Measurements from ENCODE around the gene SIT1. TPM values are rescaled to one million over a fixed set of nuclear protein-coding genes. Genes with fewer than 3 reads are reported as not detected.

Gene SIT1
- total RNA-seq, 1 donor from 2014 or later, result 3.4 TPM

DNA sequence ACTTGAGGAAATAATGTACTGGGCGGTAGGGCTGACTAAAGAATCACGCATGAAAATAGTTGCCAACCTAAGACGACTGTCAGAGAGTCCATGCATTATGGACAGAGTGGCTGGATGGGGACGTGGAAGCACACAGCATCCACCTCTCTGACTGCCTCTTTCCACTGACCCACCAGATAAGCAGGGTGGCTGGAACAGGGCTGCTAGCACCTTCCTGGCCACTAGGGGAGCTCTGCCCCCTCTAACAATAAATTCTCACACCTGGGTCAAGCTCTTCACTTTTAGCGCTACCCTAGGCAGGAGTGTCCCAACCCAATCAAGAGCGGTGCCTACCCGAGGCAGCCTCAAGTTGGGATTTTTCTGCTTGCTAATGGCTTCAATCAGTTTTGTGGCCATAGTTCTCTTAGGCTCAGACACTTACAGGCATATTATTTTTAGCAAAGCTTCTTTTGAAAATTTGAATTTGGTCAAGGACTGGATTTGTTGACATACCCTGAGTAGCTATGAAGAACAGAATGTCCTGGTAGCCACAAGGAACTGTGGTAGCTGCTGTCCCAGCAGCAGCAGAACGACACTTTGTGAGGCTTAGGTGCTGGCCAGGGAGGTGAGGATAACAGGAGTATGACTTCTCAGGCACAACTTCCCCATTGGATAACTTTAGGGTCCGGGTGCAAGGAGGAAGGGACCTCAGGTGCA, 45.9 kb upstream of the SIT1 start:
- Mint-ChIP-seq H3K4me3 (ENCODE audit: unreplicated experiment) (no peak overlapping the region), H3K27me3 (ENCODE audit: unreplicated experiment) (peaks cover 4% of the 10 kb centered on the region), H3K27ac (ENCODE audit: unreplicated experiment) (no peak overlapping the region), H3K36me3 (ENCODE audit: unreplicated experiment) (no peaks in the 10 kb centered on the region), H3K4me1 (ENCODE audit: low read depth, unreplicated experiment) (peaks cover 3% of the 10 kb centered on the region), H3K9me3 (ENCODE audit: unreplicated experiment) (peaks cover 3% of the 10 kb centered on the region)
- DNase-seq, result peak; percentile 67
- TF ChIP-seq, protein P1, sequence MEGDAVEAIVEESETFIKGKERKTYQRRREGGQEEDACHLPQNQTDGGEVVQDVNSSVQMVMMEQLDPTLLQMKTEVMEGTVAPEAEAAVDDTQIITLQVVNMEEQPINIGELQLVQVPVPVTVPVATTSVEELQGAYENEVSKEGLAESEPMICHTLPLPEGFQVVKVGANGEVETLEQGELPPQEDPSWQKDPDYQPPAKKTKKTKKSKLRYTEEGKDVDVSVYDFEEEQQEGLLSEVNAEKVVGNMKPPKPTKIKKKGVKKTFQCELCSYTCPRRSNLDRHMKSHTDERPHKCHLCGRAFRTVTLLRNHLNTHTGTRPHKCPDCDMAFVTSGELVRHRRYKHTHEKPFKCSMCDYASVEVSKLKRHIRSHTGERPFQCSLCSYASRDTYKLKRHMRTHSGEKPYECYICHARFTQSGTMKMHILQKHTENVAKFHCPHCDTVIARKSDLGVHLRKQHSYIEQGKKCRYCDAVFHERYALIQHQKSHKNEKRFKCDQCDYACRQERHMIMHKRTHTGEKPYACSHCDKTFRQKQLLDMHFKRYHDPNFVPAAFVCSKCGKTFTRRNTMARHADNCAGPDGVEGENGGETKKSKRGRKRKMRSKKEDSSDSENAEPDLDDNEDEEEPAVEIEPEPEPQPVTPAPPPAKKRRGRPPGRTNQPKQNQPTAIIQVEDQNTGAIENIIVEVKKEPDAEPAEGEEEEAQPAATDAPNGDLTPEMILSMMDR (IDR thresholded peaks at IDR 0.05; ENCODE audit: partially characterized antibody, unreplicated experiment), result peak; percentile 85

DNA sequence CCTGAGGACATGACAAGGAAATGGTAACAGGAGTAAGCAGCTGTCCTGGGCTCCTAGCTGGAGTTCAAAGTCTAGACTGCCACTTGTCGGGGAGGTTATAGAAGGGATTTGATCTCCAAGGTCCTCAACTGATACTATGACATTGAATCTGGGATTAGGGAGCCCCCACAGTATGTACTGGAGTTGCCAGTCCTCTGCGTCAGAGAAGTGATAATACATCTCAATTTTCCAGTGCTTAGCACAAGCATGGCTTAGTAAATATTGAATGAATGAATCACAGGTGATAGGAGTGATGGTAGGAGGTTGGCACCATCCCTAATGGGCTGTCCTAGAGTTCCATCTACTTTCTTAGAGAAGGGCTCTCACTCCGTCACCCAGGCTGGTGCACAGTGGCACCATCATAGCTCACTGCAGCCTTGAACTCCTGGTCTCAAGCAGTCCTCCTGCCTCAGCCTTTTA, 45.2 kb upstream of the SIT1 start:
- Mint-ChIP-seq H3K9me3 (ENCODE audit: unreplicated experiment) (peaks cover 5% of the 10 kb centered on the region), H3K27ac (ENCODE audit: unreplicated experiment) (no peak overlapping the region), H3K4me1 (ENCODE audit: low read depth, unreplicated experiment) (peaks cover 5% of the 10 kb centered on the region), H3K27me3 (ENCODE audit: unreplicated experiment) (peaks cover 8% of the 10 kb centered on the region), H3K4me3 (ENCODE audit: unreplicated experiment) (no peak overlapping the region), H3K36me3 (ENCODE audit: unreplicated experiment) (no peaks in the 10 kb centered on the region)
- DNase-seq, result no peak
- TF ChIP-seq, protein P1 (IDR thresholded peaks at IDR 0.05; ENCODE audit: partially characterized antibody, unreplicated experiment), result no peak

DNA sequence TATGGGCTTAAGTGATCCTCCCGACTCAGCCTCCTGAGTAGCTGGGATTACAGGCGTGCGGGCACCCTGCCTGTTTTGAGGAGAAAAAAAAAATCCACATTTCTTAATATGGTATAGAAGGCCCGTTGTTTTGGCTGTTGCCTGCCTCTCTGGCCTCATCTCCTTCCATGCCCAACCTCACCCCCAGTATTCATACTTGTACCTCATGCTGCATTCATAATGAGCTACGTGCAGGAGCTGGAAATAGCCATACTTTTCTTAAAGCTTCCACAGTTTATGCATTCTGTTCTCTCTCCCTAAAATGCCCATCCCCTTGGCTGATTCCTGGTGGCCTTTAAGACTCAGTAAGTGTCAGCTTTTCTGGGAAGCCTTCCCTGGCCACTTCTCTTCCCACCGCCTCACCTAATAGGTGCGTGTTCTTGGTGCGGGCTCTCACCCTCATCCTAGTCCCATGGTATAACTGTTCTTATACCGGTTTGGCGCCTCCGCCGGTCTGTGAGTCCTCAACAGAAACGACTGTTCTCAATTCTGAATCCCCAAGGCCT, 41.1 kb upstream of the SIT1 start:
- Mint-ChIP-seq H3K4me3 (ENCODE audit: unreplicated experiment) (peak overlapping the region; percentile 87), H3K4me1 (ENCODE audit: low read depth, unreplicated experiment) (peaks cover 22% of the 10 kb centered on the region), H3K27ac (ENCODE audit: unreplicated experiment) (no peak overlapping the region), H3K36me3 (ENCODE audit: unreplicated experiment) (no peaks in the 10 kb centered on the region), H3K27me3 (ENCODE audit: unreplicated experiment) (peaks cover 8% of the 10 kb centered on the region), H3K9me3 (ENCODE audit: unreplicated experiment) (peaks cover 11% of the 10 kb centered on the region)
- TF ChIP-seq, protein P1 (IDR thresholded peaks at IDR 0.05; ENCODE audit: partially characterized antibody, unreplicated experiment), result no peak
- DNase-seq, result no peak

DNA sequence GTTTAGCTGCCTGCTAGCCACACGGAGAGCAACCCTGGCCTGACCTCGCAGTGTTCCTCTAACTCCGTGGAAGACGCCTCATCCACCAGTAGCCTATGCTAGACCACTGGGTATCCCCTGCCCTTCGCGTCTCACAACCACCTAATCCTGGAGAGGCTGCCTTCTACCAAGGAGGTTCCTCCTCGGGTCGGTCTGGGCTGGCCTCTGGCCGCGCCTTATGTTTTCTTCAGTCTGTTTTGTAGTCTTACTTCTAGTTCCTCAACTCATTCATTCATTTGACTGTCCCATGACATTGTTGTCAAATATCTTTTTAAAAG, 40.6 kb upstream of the SIT1 start:
- Mint-ChIP-seq H3K36me3 (ENCODE audit: unreplicated experiment) (no peaks in the 10 kb centered on the region), H3K4me1 (ENCODE audit: low read depth, unreplicated experiment) (peaks cover 27% of the 10 kb centered on the region), H3K27me3 (ENCODE audit: unreplicated experiment) (peaks cover 6% of the 10 kb centered on the region), H3K27ac (ENCODE audit: unreplicated experiment) (peak overlapping the region; percentile 38), H3K4me3 (ENCODE audit: unreplicated experiment) (peak overlapping the region; percentile 87), H3K9me3 (ENCODE audit: unreplicated experiment) (peaks cover 11% of the 10 kb centered on the region)
- TF ChIP-seq, protein P1 (IDR thresholded peaks at IDR 0.05; ENCODE audit: partially characterized antibody, unreplicated experiment), result no peak
- no peak for DNase-seq

DNA sequence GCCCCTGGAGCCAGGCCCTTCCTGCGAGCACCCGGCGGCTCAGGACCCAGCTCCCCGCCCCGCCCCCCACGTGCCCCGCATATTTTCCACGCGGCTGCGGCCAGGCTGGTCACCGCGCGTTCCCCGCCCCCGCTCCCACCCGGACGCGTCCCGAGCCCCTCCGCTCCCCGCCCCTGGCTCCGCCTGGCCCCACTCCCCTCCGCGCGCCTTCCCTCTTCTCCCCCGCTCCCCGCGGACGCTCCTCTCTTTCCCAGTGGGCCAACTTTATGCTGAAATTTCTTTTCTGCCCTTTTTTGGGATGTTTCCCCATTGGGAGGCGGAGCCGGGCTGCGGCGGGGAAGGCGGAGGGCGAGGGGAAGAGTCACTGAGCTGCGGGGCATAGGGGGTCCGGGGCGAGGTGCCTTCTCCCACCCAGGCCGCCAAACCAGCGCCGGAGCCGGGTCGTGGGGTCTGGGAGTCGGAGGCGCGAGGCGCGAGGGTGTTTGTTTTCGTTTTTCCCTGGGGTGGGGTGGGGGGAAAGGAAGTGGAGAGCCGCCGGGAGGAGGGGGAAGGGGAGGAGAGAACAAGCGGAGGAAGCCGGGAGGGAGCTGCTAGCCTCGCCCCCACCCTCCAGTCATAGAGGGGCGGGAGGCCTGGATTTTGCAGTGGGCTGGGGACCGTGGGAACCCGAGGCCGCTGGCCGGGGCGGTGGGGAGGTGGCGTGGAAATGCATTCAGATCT, 40.0 kb upstream of the SIT1 start:
- H3K4me3 Mint-ChIP-seq (ENCODE audit: unreplicated experiment), result peak overlapping the region; percentile 87
- TF ChIP-seq, protein P1 (IDR thresholded peaks at IDR 0.05; ENCODE audit: partially characterized antibody, unreplicated experiment), result no peak
- peak; percentile 62 for DNase-seq
- peaks cover 12% of the 10 kb centered on the region for H3K9me3 Mint-ChIP-seq (ENCODE audit: unreplicated experiment)
- peak overlapping the region; percentile 43 for H3K27ac Mint-ChIP-seq (ENCODE audit: unreplicated experiment)
- no peaks in the 10 kb centered on the region for H3K36me3 Mint-ChIP-seq (ENCODE audit: unreplicated experiment)
- peaks cover 6% of the 10 kb centered on the region for H3K27me3 Mint-ChIP-seq (ENCODE audit: unreplicated experiment)
- peaks cover 29% of the 10 kb centered on the region for H3K4me1 Mint-ChIP-seq (ENCODE audit: low read depth, unreplicated experiment)
